SIG-M5 treated with dmso at 0.1 percent for 504 hours (cell line): ENCODE data around the gene RBMS1.

Experiments used
- DNase-seq: peaks from one replicate; lab custom pipeline; 2025; ENCODE audit not compliant: unreplicated experiment; lab: John Stamatoyannopoulos, UW

The RBMS1 gene

GRCh38 chr2:160493227-160494028, at the start of gene RBMS1:
Gene RBMS1, minus strand, starts transcription at chr2:160493807. Its CDS starts 444 bp downstream, at chr2:160493363.
- peak; percentile 37 for DNase-seq

- DNase-seq, result no peak
These were observed 48.1 kb upstream of the RBMS1 start for GRCh38 chr2:160541745-160542144.

- no peak for DNase-seq
These were observed 45.1 kb upstream of the RBMS1 start for GRCh38 chr2:160538559-160539355.

GRCh38 chr2:160538115-160538514, 44.5 kb upstream of the RBMS1 start:
- DNase-seq, result no peak

GRCh38 chr2:160534996-160535395, 41.4 kb upstream of the RBMS1 start:
- no peak for DNase-seq

- no peak for DNase-seq
These were observed 40.6 kb upstream of the RBMS1 start for GRCh38 chr2:160534249-160534648.

- no peak for DNase-seq
These were observed 39.9 kb upstream of the RBMS1 start for GRCh38 chr2:160533482-160533881.

- no peak for DNase-seq
These were observed 38.8 kb upstream of the RBMS1 start for GRCh38 chr2:160532388-160532787.

- no peak for DNase-seq
These were observed 29.5 kb upstream of the RBMS1 start for GRCh38 chr2:160522951-160523710.

- DNase-seq, result no peak
These were observed 24.1 kb upstream of the RBMS1 start for GRCh38 chr2:160517731-160518130.

GRCh38 chr2:160516547-160517365, 23.1 kb upstream of the RBMS1 start:
- no peak for DNase-seq

GRCh38 chr2:160515120-160515519, 21.5 kb upstream of the RBMS1 start:
- DNase-seq, result no peak

GRCh38 chr2:160513120-160513519, 19.5 kb upstream of the RBMS1 start:
- DNase-seq, result no peak

- no peak for DNase-seq
These were observed 18.9 kb upstream of the RBMS1 start for GRCh38 chr2:160512491-160512890.

- no peak for DNase-seq
These were observed 17.0 kb upstream of the RBMS1 start for GRCh38 chr2:160510617-160511016.

GRCh38 chr2:160509016-160509415, 15.4 kb upstream of the RBMS1 start:
- no peak for DNase-seq

GRCh38 chr2:160507464-160507863, 13.9 kb upstream of the RBMS1 start:
- DNase-seq, result no peak

GRCh38 chr2:160507046-160507407, 13.4 kb upstream of the RBMS1 start:
- no peak for DNase-seq

GRCh38 chr2:160506371-160507045, 12.9 kb upstream of the RBMS1 start:
- no peak for DNase-seq

- DNase-seq, result no peak
These were observed 11.6 kb upstream of the RBMS1 start for GRCh38 chr2:160505256-160505655.
